CD14-positive monocyte (primary cell): ENCODE results near the gene PPP4R1. TPM values are rescaled to one million over a fixed set of nuclear protein-coding genes. Genes with fewer than 3 reads are reported as not detected.

ENCODE experiments used
- DNase-seq, 3 donors: peaks; one replicate each; pipeline ENCODE4 v3.0.0-alpha.2; 2011 to 2022
- H2AFZ ChIP-seq: 2 replicates; pipeline ENCODE4 v1.6.0; 2012; ENCODE audit warnings: mild to moderate bottlenecking, low read depth, low read length, inconsistent platforms; ENCODE audit not compliant: insufficient read depth, poor library complexity, severe bottlenecking
- H3K27ac ChIP-seq, 2 donors: 1 replicate in 1 of 2; 2 replicates in 1 of 2; pipeline ENCODE4 v1.5.1; 2012 to 2013; ENCODE audit warnings: low read length in 2 of 2, control low read depth in 1 of 2, inconsistent platforms in 1 of 2, low read depth in 1 of 2, mild to moderate bottlenecking in 1 of 2
- H3K27me3 ChIP-seq, 2 donors: one replicate each; pipeline versions ENCODE4 v1.6.0 to v1.6.1; 2011 to 2013; ENCODE audit warnings: low read length in 2 of 2; ENCODE audit not compliant: control insufficient read depth in 2 of 2, insufficient read depth in 2 of 2
- H3K36me3 ChIP-seq, 2 donors: replicated peaks in 1 of 2; 1 replicate in 1 of 2; 2 replicates in 1 of 2; pipeline versions ENCODE4 v1.5.1 to v1.6.1; 2012 to 2013; ENCODE audit warnings: low read length in 2 of 2, control low read depth in 1 of 2, inconsistent platforms in 1 of 2, mild to moderate bottlenecking in 1 of 2; ENCODE audit not compliant: insufficient read depth in 2 of 2, control insufficient read depth in 1 of 2
- H3K4me1 ChIP-seq, 2 donors: 1 replicate in 1 of 2; 2 replicates in 1 of 2; pipeline versions ENCODE4 v1.5.1 to v1.6.1; 2012 to 2013; ENCODE audit warnings: low read length in 2 of 2, control low read depth in 1 of 2, inconsistent platforms in 1 of 2, mild to moderate bottlenecking in 1 of 2, moderate library complexity in 1 of 2; ENCODE audit not compliant: insufficient read depth in 2 of 2, control insufficient read depth in 1 of 2
- H3K4me2 ChIP-seq: replicated peaks from 2 replicates; pipeline ENCODE3; 2012; ENCODE audit warnings: low read length, moderate library complexity, mild to moderate bottlenecking; ENCODE audit not compliant: poor library complexity, severe bottlenecking; ENCODE audit errors: extremely low read depth
- H3K4me3 ChIP-seq, 3 experiments: fragments of 200-600 bp in 1 of 3; sonication (generic) in 1 of 3; replicated peaks in 1 of 3; 1 replicate in 2 of 3; 2 replicates in 1 of 3; pipeline ENCODE4 v1.5.1; 2011 to 2013; ENCODE audit warnings: low read length in 3 of 3, mild to moderate bottlenecking in 3 of 3, control low read depth in 2 of 3, low read depth in 2 of 3, inconsistent platforms in 1 of 3, moderate library complexity in 1 of 3
- H3K79me2 ChIP-seq: 2 replicates; pipeline ENCODE4 v1.6.0; 2012; ENCODE audit warnings: mild to moderate bottlenecking, control low read depth, inconsistent platforms, low read length, moderate library complexity; ENCODE audit not compliant: insufficient read depth
- H3K9ac ChIP-seq: 2 replicates; pipeline ENCODE4 v1.6.0; 2017; ENCODE audit warnings: low read length, mild to moderate bottlenecking; ENCODE audit not compliant: insufficient read depth, poor library complexity, severe bottlenecking
- H3K9me3 ChIP-seq, 2 donors: replicated peaks in 1 of 2; 1 replicate in 1 of 2; 2 replicates in 1 of 2; pipeline versions ENCODE4 v1.5.1 to v1.6.1; 2012 to 2013; ENCODE audit warnings: low read length in 2 of 2, control low read depth in 1 of 2; ENCODE audit not compliant: control insufficient read depth in 1 of 2, insufficient read depth in 1 of 2
- H4K20me1 ChIP-seq: 2 replicates; pipeline ENCODE4 v1.6.0; 2012; ENCODE audit warnings: mild to moderate bottlenecking, low read length, control low read depth, moderate library complexity; ENCODE audit not compliant: insufficient read depth
- H3K27ac Mint-ChIP-seq, 7 donors: one replicate each; pipeline ENCODE4 v1.8.0; 2020; ENCODE audit warnings: mild to moderate bottlenecking in 7 of 7, mixed read lengths in 7 of 7, moderate library complexity in 6 of 7, inconsistent platforms in 2 of 7
- H3K27me3 Mint-ChIP-seq, 3 donors: one replicate each; pipeline ENCODE4 v1.8.0; 2021 to 2022; ENCODE audit warnings: low read depth in 3 of 3, mild to moderate bottlenecking in 3 of 3, mixed read lengths in 3 of 3, moderate library complexity in 3 of 3, inconsistent platforms in 1 of 3
- H3K36me3 Mint-ChIP-seq, 2 donors: one replicate each; pipeline ENCODE4 v1.8.0; 2020; ENCODE audit warnings: mixed read lengths in 2 of 2, inconsistent platforms in 1 of 2, mild to moderate bottlenecking in 1 of 2
- H3K4me1 Mint-ChIP-seq: one replicate; pipeline ENCODE4 v1.8.0; 2020; ENCODE audit warnings: mild to moderate bottlenecking, mixed read lengths
- H3K4me3 Mint-ChIP-seq, 2 donors: one replicate each; pipeline ENCODE4 v1.8.0; 2020; ENCODE audit warnings: mild to moderate bottlenecking in 2 of 2, mixed read lengths in 2 of 2, moderate library complexity in 1 of 2
- H3K9me3 Mint-ChIP-seq, 7 donors: one replicate each; pipeline ENCODE4 v1.8.0; 2020 to 2022; ENCODE audit warnings: mixed read lengths in 7 of 7, mild to moderate bottlenecking in 6 of 7, moderate library complexity in 6 of 7, inconsistent platforms in 2 of 7
- WGBS: methylation state at CpG from one replicate; pipeline ENCODE4 v1.1.5; 2013; ENCODE audit warnings: missing lambda C conversion rate; ENCODE audit not compliant: insufficient coverage; 5-methylcytosine and 5-hydroxymethylcytosine counted together
- intact Hi-C, 2 donors: fragments of 100-400 bp; cut with micrococcal nuclease; formaldehyde crosslinking; loops; one replicate each; pipeline versions ENCODE4 v1.15.0 to v1.15.1; 2023
- polyA plus RNA-seq, 3 donors: library from polyadenylated mRNA; depleted of rRNA in 1 of 3; unstranded in 2 of 3; stranded (reverse) in 1 of 3; fragments of 300-500 nt in 2 of 3; fragments of >200 nt in 1 of 3; fragmentation: Illumina TruSeq in 2 of 3; gene quantifications; 1 replicate in 2 of 3; 2 replicates in 1 of 3; pipeline ENCODE4 v1.2.3, GENCODE V29; 2012 to 2021
- TF ChIP-seq, protein P1 (sequence below): fragments of 200-600 bp; IDR thresholded peaks from one replicate; pipeline ENCODE4 v1.8.0; 2022; ENCODE audit warnings: antibody characterized with exemption, mild to moderate bottlenecking

Gene PPP4R1
- polyA plus RNA-seq, 3 donors, result 22.0 to 45.3 (median 24.6) TPM

DNA sequence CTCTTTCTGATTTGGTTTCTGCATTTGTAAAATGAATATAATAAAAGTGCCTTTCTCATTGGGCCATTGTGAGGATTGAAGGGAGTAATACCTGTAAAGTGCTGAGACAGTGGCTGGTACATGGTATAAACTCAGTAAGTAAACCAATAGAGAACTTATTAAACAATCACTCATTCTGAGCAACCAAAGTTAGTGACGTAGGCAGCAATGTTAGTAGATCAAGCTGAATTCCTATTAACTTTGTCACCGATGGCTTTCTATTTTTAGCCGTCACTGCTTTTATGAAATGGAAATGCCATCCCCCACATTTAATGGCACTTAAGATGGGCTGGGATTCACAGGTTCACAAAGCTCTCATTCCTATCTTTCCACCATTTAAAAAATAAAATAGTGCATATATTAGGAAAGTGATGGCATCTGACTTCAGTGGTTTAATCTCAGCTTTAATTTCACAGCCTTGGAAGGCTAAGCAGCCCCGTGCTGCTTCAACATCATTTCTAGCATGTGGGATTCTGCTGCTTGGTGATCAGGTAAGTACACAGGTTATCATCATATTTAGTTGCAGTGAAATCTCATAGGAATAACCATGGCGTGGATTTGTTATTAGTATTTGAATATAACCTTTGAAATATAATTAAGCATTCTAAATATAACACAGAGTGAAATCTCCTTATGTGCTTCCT, 17.6 kb upstream of the PPP4R1 start:
- Histone ChIP-seq H3K4me2 (no peak overlapping the region), H3K27me3 (no peaks in the 10 kb centered on the region), H4K20me1 (no peaks in the 10 kb centered on the region), H3K4me1 (no peaks in the 10 kb centered on the region), H3K36me3 (no peaks in the 10 kb centered on the region), H3K4me3 (no peak overlapping the region), H3K27ac (no peak overlapping the region), H3K79me2 (no peaks in the 10 kb centered on the region), H2AFZ (no peak overlapping the region), H3K9ac (no peak overlapping the region), H3K9me3 (peaks cover 4 to 5% of the 10 kb centered on the region in 2 donors)
- intact Hi-C loops, result no loop called here
- H3K27ac Mint-ChIP-seq, result no peak overlapping the region
- H3K4me1 Mint-ChIP-seq, result peaks cover 4% of the 10 kb centered on the region
- TF ChIP-seq, protein P1, sequence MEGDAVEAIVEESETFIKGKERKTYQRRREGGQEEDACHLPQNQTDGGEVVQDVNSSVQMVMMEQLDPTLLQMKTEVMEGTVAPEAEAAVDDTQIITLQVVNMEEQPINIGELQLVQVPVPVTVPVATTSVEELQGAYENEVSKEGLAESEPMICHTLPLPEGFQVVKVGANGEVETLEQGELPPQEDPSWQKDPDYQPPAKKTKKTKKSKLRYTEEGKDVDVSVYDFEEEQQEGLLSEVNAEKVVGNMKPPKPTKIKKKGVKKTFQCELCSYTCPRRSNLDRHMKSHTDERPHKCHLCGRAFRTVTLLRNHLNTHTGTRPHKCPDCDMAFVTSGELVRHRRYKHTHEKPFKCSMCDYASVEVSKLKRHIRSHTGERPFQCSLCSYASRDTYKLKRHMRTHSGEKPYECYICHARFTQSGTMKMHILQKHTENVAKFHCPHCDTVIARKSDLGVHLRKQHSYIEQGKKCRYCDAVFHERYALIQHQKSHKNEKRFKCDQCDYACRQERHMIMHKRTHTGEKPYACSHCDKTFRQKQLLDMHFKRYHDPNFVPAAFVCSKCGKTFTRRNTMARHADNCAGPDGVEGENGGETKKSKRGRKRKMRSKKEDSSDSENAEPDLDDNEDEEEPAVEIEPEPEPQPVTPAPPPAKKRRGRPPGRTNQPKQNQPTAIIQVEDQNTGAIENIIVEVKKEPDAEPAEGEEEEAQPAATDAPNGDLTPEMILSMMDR, result no peak
- DNase-seq, result no peak
- WGBS, result no CpG with 5 or more reads among the region's 5 CpGs
- peaks cover 2 to 11% (median 5%) of the 10 kb centered on the region in 3 donors for H3K27me3 Mint-ChIP-seq
- H3K4me3 Mint-ChIP-seq, result no peak overlapping the region
- no peaks in the 10 kb centered on the region for H3K36me3 Mint-ChIP-seq
- peaks cover 5 to 18% (median 10%) of the 10 kb centered on the region in 7 donors for H3K9me3 Mint-ChIP-seq

DNA sequence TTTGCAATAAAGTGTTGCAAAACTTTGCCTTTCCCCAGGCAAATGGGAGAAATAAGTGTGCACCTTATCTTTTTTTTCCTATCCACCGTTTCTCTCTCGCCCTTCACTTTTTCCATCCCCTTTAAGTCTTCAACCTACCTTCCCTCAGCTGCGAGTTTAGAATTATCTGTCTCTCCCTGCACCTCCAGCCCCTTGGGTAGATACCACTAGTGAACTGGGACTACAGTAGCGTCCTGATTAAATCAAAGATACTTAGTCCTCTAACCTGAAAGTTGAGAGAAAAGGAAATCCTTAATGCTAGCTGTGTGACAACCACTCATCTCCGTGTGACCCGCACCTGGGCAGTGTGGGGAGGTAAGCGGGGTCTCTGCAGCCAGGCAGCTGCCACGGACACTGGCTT, 16.1 kb upstream of the PPP4R1 start:
- Mint-ChIP-seq H3K36me3 (no peaks in the 10 kb centered on the region), H3K9me3 (peaks cover 0 to 10% (median 6%) of the 10 kb centered on the region in 7 donors), H3K4me3 (no peak overlapping the region), H3K27ac (peak overlapping the region in 2 of 7 donors; percentile 15 to 26), H3K4me1 (peaks cover 4% of the 10 kb centered on the region), H3K27me3 (peaks cover 2 to 7% (median 5%) of the 10 kb centered on the region in 3 donors)
- Histone ChIP-seq H3K9me3 (peaks cover 0 to 5% of the 10 kb centered on the region in 2 donors), H2AFZ (no peak overlapping the region), H3K4me3 (no peak overlapping the region), H3K36me3 (no peaks in the 10 kb centered on the region), H3K27me3 (no peaks in the 10 kb centered on the region), H3K4me2 (no peak overlapping the region), H3K4me1 (no peaks in the 10 kb centered on the region), H3K79me2 (no peaks in the 10 kb centered on the region), H4K20me1 (no peaks in the 10 kb centered on the region), H3K27ac (no peak overlapping the region), H3K9ac (no peak overlapping the region)
- intact Hi-C loops, result no loop called here
- WGBS, result 96% methylated on average over 5 of the region's 8 CpGs
- TF ChIP-seq, protein P1, result no peak
- DNase-seq, result no peak
